ENCODE results near the gene LILRA1. TPM values are rescaled to one million over a fixed set of nuclear protein-coding genes. Genes with fewer than 3 reads are reported as not detected.
"Not testable (repeated sequence)": the region's sequence is repeated elsewhere in the genome, so short reads cannot be mapped to it uniquely, and the experiment has no call there.

The LILRA1 gene
- 1.9 TPM for total RNA-seq

GRCh38 chr19:54593445-54593844, at the start of gene LILRA1:
TSS of gene LILRA1 (plus strand) at chr19:54593632. CDS start at chr19:54594245, 613 bp downstream.
- not testable (repeated sequence) for DNase-seq (ENCODE audit: low spot score)

GRCh38 chr19:54548806-54549205, 44.6 kb upstream of the LILRA1 start:
- no peak for DNase-seq (ENCODE audit: low spot score)

- no peak for DNase-seq (ENCODE audit: low spot score)
These were observed 44.2 kb upstream of the LILRA1 start for GRCh38 chr19:54549224-54549623.

GRCh38 chr19:54551293-54551692, 42.1 kb upstream of the LILRA1 start:
- no peak for DNase-seq (ENCODE audit: low spot score)

GRCh38 chr19:54551950-54552912, 41.2 kb upstream of the LILRA1 start:
- DNase-seq (ENCODE audit: low spot score), result peak; percentile 23

- no peak for DNase-seq (ENCODE audit: low spot score)
These were observed 40.5 kb upstream of the LILRA1 start for GRCh38 chr19:54552913-54553310.

GRCh38 chr19:54554006-54554405, 39.4 kb upstream of the LILRA1 start:
- no peak for DNase-seq (ENCODE audit: low spot score)

GRCh38 chr19:54554896-54555295, 38.5 kb upstream of the LILRA1 start:
- DNase-seq (ENCODE audit: low spot score), result no peak

- no peak for DNase-seq (ENCODE audit: low spot score)
These were observed 37.2 kb upstream of the LILRA1 start for GRCh38 chr19:54556194-54556593.

GRCh38 chr19:54558339-54558738, 35.1 kb upstream of the LILRA1 start:
- no peak for DNase-seq (ENCODE audit: low spot score)

- no peak for DNase-seq (ENCODE audit: low spot score)
These were observed 32.5 kb upstream of the LILRA1 start for GRCh38 chr19:54560881-54561385.

GRCh38 chr19:54561840-54562239, 31.6 kb upstream of the LILRA1 start:
- DNase-seq (ENCODE audit: low spot score), result no peak

- not testable (repeated sequence) for DNase-seq (ENCODE audit: low spot score)
These were observed 30.2 kb upstream of the LILRA1 start for GRCh38 chr19:54563206-54563605.

GRCh38 chr19:54570316-54570715, 23.1 kb upstream of the LILRA1 start:
- DNase-seq (ENCODE audit: low spot score), result no peak

- DNase-seq (ENCODE audit: low spot score), result not testable (repeated sequence)
These were observed 21.5 kb upstream of the LILRA1 start for GRCh38 chr19:54571715-54572615.

GRCh38 chr19:54572696-54573311, 20.6 kb upstream of the LILRA1 start:
- DNase-seq (ENCODE audit: low spot score), result no peak

GRCh38 chr19:54573330-54573872, 20.0 kb upstream of the LILRA1 start, which contains the start of gene LILRA2:
TSS of gene LILRA2 (plus strand) at chr19:54573790. CDS start at chr19:54573879, 89 bp downstream.
- no peak for DNase-seq (ENCODE audit: low spot score)

- no peak for DNase-seq (ENCODE audit: low spot score)
These were observed 19.4 kb upstream of the LILRA1 start for GRCh38 chr19:54574051-54574450.

GRCh38 chr19:54574527-54575056, 18.8 kb upstream of the LILRA1 start:
- no peak for DNase-seq (ENCODE audit: low spot score)

GRCh38 chr19:54575205-54575604, 18.2 kb upstream of the LILRA1 start:
- not testable (repeated sequence) for DNase-seq (ENCODE audit: low spot score)

GRCh38 chr19:54576411-54576976, 16.9 kb upstream of the LILRA1 start:
- DNase-seq (ENCODE audit: low spot score), result no peak

Data from mucosa of gallbladder (tissue), 1 donor.